GM23248 (cell line): ENCODE results near the gene LSAMP. TPM values are rescaled to one million over a fixed set of nuclear protein-coding genes. Genes with fewer than 3 reads are reported as not detected.

Experiments used
- DNase-seq: peaks from one replicate; pipeline ENCODE4 v3.0.0-alpha.2; 2015
- H2AFZ ChIP-seq: fragments of 200-600 bp; sonication (generic); 2 replicates; pipeline ENCODE4 v1.6.1; 2016; ENCODE audit warnings: antibody characterized with exemption
- H3F3A ChIP-seq: fragments of 200-600 bp; sonication (generic); 2 replicates; pipeline ENCODE4 v1.6.1; 2016; ENCODE audit warnings: mild to moderate bottlenecking, antibody characterized with exemption, mixed run types; ENCODE audit not compliant: insufficient read depth
- H3K27ac ChIP-seq: fragments of 200-600 bp; sonication (generic); 2 replicates; pipeline ENCODE4 v1.5.1; 2016; ENCODE audit warnings: mild to moderate bottlenecking
- H3K27me3 ChIP-seq: fragments of 200-600 bp; sonication (generic); replicated peaks from 2 replicates; pipeline ENCODE4 v1.6.1; 2016; ENCODE audit warnings: mild to moderate bottlenecking; ENCODE audit not compliant: insufficient read depth
- H3K36me3 ChIP-seq: fragments of 200-600 bp; sonication (generic); 2 replicates; pipeline ENCODE4 v1.6.1; 2016; ENCODE audit warnings: low read depth, mild to moderate bottlenecking
- H3K4me1 ChIP-seq: fragments of 200-600 bp; sonication (generic); 2 replicates; pipeline ENCODE4 v1.6.1; 2016; ENCODE audit warnings: mild to moderate bottlenecking; ENCODE audit not compliant: insufficient read depth
- H3K4me2 ChIP-seq: fragments of 200-600 bp; sonication (generic); one replicate; pipeline ENCODE4 v1.6.1; 2016; ENCODE audit warnings: mild to moderate bottlenecking; ENCODE audit not compliant: unreplicated experiment
- H3K4me3 ChIP-seq: fragments of 200-600 bp; sonication (generic); 2 replicates; pipeline ENCODE4 v1.5.1; 2016; ENCODE audit warnings: mild to moderate bottlenecking
- H3K79me2 ChIP-seq: fragments of 200-600 bp; sonication (generic); 2 replicates; pipeline ENCODE4 v1.6.1; 2016; ENCODE audit warnings: mild to moderate bottlenecking; ENCODE audit not compliant: insufficient read depth
- H3K9ac ChIP-seq: fragments of 200-600 bp; sonication (generic); 2 replicates; pipeline ENCODE4 v1.6.1; 2016; ENCODE audit warnings: mild to moderate bottlenecking
- H3K9me2 ChIP-seq: fragments of 200-600 bp; sonication (generic); 2 replicates; pipeline ENCODE4 v1.6.1; 2016; ENCODE audit warnings: mixed run types, mild to moderate bottlenecking, moderate library complexity; ENCODE audit not compliant: insufficient read depth
- H3K9me3 ChIP-seq: fragments of 200-600 bp; sonication (generic); one replicate; pipeline ENCODE4 v1.6.1; 2017; ENCODE audit warnings: low read depth
- H4K20me1 ChIP-seq: fragments of 200-600 bp; sonication (generic); 2 replicates; pipeline ENCODE4 v1.6.0; 2016; ENCODE audit not compliant: insufficient read depth
- EZH2 ChIP-seq: fragments of 200-600 bp; sonication (generic); IDR thresholded peaks from 2 replicates; pipeline ENCODE4 v1.6.1; 2018; ENCODE audit warnings: antibody characterized with exemption, mild to moderate bottlenecking; ENCODE audit not compliant: insufficient read depth, poor library complexity, severe bottlenecking
- EZH2phosphoT487 ChIP-seq: fragments of 200-600 bp; sonication (generic); IDR thresholded peaks from 2 replicates; pipeline ENCODE4 v1.6.1; 2018; ENCODE audit warnings: antibody characterized with exemption, moderate library complexity, mild to moderate bottlenecking, low read depth; ENCODE audit not compliant: insufficient read depth
- WGBS, 2 experiments: methylation state at CpG; one replicate each; pipeline ENCODE4 v1.1.6; 2015 to 2017; ENCODE audit warnings: low lambda C conversion rate in 2 of 2, low coverage in 1 of 2; ENCODE audit errors: missing lambda C conversion rate in 2 of 2; 5-methylcytosine and 5-hydroxymethylcytosine counted together
- in situ Hi-C: fragments of 300-500 bp; cut with MboI; formaldehyde crosslinking; loops from 2 replicates; pipeline ENCODE4 v1.15.0; 2020
- polyA plus RNA-seq: library from polyadenylated mRNA; unstranded; fragments of >200 nt; fragmentation: Nextera tagmentation; extraction: Ambion mirVana; gene quantifications from 2 replicates; pipeline ENCODE4 v1.2.1, GENCODE V29; 2016
- total RNA-seq: library from RNA; depleted of rRNA; stranded (reverse); fragments of >200 nt; shearing (Covaris generic); gene quantifications from 2 replicates; pipeline ENCODE4 v1.2.3, GENCODE V29; 2014

Gene LSAMP
- total and polyA plus RNA-seq, 2 experiments from 2014 or later = 4.5 to 9.3 TPM

DNA sequence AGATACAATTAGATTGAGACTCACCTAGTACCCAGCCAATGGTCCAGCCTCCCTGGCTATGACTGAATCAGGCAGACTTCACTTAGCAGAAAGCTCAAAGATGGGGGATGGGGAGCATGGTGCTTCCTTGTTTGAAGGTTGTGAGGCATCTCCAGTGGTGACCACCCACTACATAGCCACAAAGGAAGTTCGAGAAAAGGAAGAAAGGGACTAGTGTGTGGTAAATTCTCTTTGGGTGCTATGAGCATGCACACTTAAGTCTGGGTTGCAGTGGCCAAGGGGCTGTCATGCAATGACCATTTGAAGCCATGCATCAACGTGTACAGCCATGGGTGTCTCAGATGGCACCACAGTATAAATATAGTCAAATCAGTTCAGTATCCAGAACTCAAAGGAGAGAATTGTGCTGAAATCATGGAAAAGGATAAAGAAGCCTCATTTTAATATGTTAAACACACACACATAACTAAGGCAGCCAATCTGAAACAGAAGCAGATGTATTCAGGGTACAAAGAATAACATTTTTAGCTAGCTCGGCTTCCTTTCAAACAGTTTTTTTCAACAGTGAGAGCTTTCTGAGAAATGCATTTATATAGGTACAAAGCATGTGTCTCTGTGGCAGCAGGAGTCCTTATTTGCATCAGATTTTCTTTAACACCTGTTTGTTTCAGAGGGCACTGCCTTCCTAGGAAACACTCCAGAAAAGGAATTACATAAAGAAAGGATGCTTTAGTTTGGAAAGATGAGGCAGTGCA, 546.5 kb downstream of the LSAMP start:
- H3K79me2 ChIP-seq = no peaks in the 10 kb centered on the region
- DNase-seq = no peak
- no peak overlapping the region for H3K4me2 ChIP-seq
- H4K20me1 ChIP-seq = no peaks in the 10 kb centered on the region
- no peak for TF ChIP-seq EZH2phosphoT487
- no peak for TF ChIP-seq EZH2
- H3K27ac ChIP-seq = no peak overlapping the region
- no peaks in the 10 kb centered on the region for H3K9me2 ChIP-seq
- no peaks in the 10 kb centered on the region for H3K27me3 ChIP-seq
- no peaks in the 10 kb centered on the region for H3K4me1 ChIP-seq
- no peaks in the 10 kb centered on the region for H3K9me3 ChIP-seq
- H3F3A ChIP-seq = no peaks in the 10 kb centered on the region
- H3K9ac ChIP-seq = no peak overlapping the region
- 19 to 35% methylated on average over 3 of the region's 3 CpGs for WGBS, 2 experiments
- no peaks in the 10 kb centered on the region for H3K36me3 ChIP-seq
- in situ Hi-C loops = no loop called here
- H3K4me3 ChIP-seq = no peak overlapping the region
- no peak overlapping the region for H2AFZ ChIP-seq

DNA sequence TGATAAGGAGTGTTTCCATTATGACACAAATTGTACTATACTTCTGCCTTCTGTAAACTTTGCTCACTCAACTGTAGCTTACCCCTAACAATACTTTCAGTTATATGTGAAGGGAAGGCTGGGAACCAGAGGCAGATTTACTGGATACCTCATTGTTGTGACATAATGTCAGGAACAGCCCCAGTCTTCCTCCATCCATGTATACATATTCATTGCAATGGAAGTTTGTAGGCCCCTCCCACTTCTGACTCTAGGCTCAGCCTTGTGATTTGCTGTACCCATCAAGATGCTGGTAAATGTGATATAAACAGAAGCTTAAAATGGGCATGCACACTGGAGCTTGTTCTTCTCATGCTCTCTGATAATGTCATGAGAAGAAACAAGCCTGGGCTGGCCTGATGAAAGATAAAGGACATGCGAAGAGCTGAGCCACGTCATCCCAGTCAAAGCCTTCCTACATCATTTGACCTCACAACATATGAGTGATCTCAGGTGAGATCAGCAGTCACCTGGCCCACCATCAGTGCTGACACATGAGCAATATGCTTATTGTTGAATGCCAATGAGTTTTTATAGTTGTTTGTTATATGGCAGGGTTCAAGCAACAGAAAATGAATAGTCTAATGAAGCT, 554.2 kb downstream of the LSAMP start:
- no peaks in the 10 kb centered on the region for H3F3A ChIP-seq
- 63 to 73% methylated on average over 2 of the region's 2 CpGs for WGBS, 2 experiments

DNA sequence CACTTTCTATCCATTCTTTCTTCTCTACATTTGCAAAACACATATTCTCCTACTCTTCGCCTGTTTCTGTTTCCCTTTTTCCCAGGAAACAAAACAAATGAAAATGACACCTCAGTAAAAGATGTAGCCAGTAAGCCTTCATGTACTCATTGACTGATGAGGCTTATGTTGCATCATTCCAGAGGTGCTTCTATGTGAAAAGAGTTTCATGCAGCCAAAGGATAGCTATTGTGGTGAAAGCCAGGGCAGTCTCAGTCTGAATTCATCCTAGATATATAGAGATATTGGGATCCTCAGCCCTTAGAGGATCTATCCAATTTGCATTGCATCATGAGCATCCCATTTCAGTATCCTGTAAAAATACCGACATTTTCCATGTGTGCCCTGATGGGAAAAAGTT, 554.7 kb downstream of the LSAMP start:
- Histone ChIP-seq H3K79me2 (no peaks in the 10 kb centered on the region), H3K4me1 (no peaks in the 10 kb centered on the region), H3K27ac (no peak overlapping the region), H3F3A (no peaks in the 10 kb centered on the region), H3K36me3 (no peaks in the 10 kb centered on the region), H3K27me3 (no peaks in the 10 kb centered on the region), H3K9me3 (no peaks in the 10 kb centered on the region), H3K9me2 (no peaks in the 10 kb centered on the region), H4K20me1 (no peaks in the 10 kb centered on the region), H3K4me3 (no peak overlapping the region), H3K4me2 (no peak overlapping the region), H2AFZ (no peak overlapping the region), H3K9ac (no peak overlapping the region)
- no peak for TF ChIP-seq EZH2
- TF ChIP-seq EZH2phosphoT487 = no peak
- in situ Hi-C loops = no loop called here
- no peak for DNase-seq
- WGBS, 2 experiments = 52 to 57% methylated on average over 2 of the region's 2 CpGs

More for the DNA sequence above, 554.2 kb downstream of the LSAMP start:
- Histone ChIP-seq H2AFZ (no peak overlapping the region), H3K27ac (no peak overlapping the region), H3K27me3 (no peaks in the 10 kb centered on the region), H3K4me1 (no peaks in the 10 kb centered on the region), H3K4me2 (no peak overlapping the region), H3K4me3 (no peak overlapping the region), H3K79me2 (no peaks in the 10 kb centered on the region), H3K9ac (no peak overlapping the region), H3K9me2 (no peaks in the 10 kb centered on the region), H3K36me3 (no peaks in the 10 kb centered on the region), H4K20me1 (no peaks in the 10 kb centered on the region), H3K9me3 (no peaks in the 10 kb centered on the region)
- in situ Hi-C loops = no loop called here
- no peak for DNase-seq
- no peak for TF ChIP-seq EZH2
- no peak for TF ChIP-seq EZH2phosphoT487

DNA sequence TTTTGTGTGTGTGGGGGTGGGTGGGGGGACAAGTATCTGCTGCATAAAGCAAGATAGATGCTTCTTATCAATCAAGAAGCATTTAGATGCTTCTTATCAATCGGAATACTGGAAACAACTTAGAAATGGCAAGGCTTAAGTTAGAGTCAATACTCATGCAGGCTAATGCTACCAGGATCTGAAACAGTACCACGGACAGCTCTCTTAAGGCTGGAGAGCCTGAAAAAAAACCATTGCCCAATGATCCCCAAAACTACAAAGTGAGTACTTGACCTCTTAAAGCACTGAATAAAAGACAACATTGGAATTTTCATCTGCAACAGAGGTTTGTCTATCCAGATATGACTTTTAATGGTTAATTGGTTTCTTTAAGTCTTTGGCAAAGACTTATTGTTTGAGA, 559.7 kb downstream of the LSAMP start:
- Histone ChIP-seq H3F3A (no peaks in the 10 kb centered on the region), H3K9ac (no peak overlapping the region), H2AFZ (no peak overlapping the region), H3K4me3 (no peak overlapping the region), H3K4me1 (no peaks in the 10 kb centered on the region), H3K79me2 (no peaks in the 10 kb centered on the region), H3K9me2 (no peaks in the 10 kb centered on the region), H3K4me2 (no peak overlapping the region), H3K27me3 (no peaks in the 10 kb centered on the region), H4K20me1 (no peaks in the 10 kb centered on the region), H3K27ac (no peak overlapping the region), H3K9me3 (no peaks in the 10 kb centered on the region), H3K36me3 (no peaks in the 10 kb centered on the region)
- 46 to 48% methylated on average over 2 of the region's 2 CpGs for WGBS, 2 experiments
- no peak for TF ChIP-seq EZH2phosphoT487
- DNase-seq = peak; percentile 24
- in situ Hi-C loops = no loop called here
